Inferior parietal cortex (tissue), 1 donor: Measurements from ENCODE around the gene LRRC4C.
"Not testable (repeated sequence)": the region's sequence is repeated elsewhere in the genome, so short reads cannot be mapped to it uniquely, and the experiment has no call there.

Source experiments
- DNase-seq: peaks from one replicate; pipeline ENCODE4 v3.0.0-alpha.2; 2016; ENCODE audit errors: extremely low spot score

LRRC4C gene

DNA sequence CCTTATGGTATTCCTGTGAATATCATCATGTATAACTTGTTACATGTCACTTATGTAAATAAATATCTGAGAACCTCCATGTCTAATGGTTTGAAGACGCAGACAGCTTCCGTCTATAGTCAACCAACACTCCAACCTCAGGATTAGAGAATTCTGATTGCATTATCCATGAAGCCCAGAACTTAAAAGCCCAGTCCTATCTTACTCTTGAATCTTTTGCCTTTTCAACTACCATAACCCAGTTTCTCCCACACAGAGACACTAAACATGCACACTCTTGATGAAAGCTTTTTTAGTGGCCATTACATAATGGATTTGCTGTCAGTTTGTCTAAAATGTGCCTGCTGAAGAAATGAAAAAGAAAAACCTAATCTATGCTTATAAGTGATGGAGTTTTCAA, 1219.2 kb downstream of the LRRC4C start:
- DNase-seq: no peak

GRCh38 chr11:40236526-40236925, 1222.9 kb downstream of the LRRC4C start:
- no peak for DNase-seq

- no peak for DNase-seq
Measured at GRCh38 chr11:40235841-40236240, 1223.6 kb downstream of the LRRC4C start.

DNA sequence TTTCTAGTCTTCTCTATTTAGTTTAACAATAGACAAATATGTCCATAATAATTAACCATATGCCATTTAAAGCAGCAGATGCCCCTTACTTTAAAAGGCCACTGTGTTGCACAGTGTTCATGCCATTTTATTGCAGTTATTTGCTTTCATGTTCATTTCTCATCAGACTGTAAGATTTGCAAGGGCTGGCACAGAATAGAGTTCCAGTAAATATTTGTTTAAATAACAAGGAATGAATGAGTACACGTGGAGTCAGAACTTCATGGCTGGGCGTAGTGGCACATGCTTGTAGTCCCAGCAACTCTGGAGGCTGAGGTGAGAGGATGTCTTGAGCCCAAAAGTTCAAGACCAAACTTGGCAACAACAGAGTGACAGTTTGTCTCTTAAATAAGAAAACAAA, 1228.6 kb downstream of the LRRC4C start:
- DNase-seq: no peak

GRCh38 chr11:40228662-40229061, 1230.8 kb downstream of the LRRC4C start:
- DNase-seq: no peak

DNA sequence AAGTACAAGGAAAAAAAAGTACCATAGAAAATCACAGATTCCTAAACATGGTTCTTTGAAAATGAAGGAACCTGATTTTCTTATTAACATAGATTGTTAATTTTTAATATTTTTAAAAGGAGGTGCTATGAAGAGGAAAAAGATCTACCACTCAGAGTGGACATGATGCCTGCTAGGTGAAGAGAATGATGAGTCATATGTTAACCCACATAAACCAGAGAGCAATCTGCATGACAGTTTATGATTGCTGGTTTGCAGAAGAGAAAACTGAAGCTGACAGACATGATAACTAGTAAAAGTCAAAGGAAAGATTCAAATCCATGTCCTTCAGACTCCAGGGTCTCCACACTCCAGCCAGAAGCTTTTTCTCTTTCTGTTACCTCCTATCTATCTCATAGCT, 1231.7 kb downstream of the LRRC4C start:
- DNase-seq: no peak

- DNase-seq: no peak
Measured at GRCh38 chr11:40226654-40227053, 1232.8 kb downstream of the LRRC4C start.

DNA sequence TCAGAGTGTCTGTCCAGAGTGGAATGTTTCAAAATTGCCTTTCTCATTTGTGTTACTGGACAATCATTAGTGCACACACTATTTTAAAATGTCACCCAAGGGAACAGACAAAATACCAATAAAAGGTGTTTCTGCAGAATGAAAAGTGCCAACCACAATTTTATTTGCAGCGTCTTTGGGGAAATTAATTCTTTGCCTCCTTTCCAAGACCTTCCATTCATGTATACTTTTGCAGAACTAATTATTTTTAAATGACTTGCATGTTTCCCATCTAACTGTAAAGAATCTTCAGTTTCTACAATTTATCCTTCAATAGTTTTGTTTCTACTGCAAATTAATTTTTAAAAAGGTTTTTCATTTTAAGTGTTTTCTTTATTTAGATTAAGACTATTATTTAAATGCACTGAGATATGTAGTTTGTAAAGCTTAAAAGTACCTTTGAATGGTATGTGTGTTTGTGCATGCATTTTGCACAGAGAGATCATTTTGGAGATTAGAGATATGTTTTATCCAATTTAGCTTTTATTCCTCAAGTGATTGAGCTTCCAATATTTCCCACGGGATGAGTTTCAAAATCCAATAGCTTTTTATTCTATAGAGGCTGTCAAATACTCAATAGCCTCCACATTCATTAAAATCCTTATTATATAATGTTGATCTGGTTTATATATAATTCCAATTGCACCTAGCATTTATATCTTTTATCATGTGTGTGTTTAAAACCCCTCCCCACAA, 1235.7 kb downstream of the LRRC4C start:
- no peak for DNase-seq

GRCh38 chr11:40219401-40219800, 1240.1 kb downstream of the LRRC4C start:
- no peak for DNase-seq

- no peak for DNase-seq
Measured at GRCh38 chr11:40215556-40215955, 1243.9 kb downstream of the LRRC4C start.

GRCh38 chr11:40207416-40207815, 1252.0 kb downstream of the LRRC4C start:
- DNase-seq: no peak

DNA sequence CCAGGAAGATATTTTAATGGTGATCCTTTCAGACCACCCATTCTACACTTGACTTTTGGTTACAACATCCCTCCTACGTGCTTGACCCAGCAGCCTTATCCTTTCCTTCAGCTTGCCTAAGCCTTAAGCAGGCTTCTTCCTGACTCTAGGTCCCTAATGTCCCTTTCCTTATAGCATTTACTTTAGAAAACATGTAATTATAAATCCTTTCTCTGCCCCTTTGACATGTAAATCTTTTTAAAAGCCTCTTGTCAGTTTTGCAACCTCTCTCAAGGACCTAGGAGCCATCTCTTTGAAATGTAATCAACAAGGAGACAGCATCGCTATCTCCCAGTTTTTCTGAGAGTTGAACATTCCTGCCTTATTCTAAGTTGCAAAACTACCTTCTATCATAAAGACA, 1255.2 kb downstream of the LRRC4C start:
- no peak for DNase-seq

DNA sequence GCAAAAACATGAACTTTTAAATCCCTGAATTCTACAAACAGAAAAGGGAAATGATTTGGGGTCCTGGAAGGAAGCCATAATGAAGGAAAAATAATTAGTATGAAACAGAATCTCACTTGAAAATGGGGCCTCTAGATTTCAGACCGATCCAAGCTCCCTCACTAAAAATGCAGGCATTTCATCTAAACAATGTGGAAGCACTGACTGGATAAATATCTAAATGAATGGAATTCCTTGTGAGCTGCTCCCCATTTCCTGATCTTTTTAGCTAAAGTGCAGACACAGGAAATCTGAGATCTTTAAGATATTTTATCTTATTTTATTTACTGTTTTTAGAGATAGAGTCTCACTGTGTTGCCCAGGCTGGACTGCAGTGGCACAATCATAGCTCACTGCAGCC, 1255.8 kb downstream of the LRRC4C start:
- no peak for DNase-seq

GRCh38 chr11:40202589-40203270, 1256.7 kb downstream of the LRRC4C start:
- no peak for DNase-seq

- not testable (repeated sequence) for DNase-seq
Measured at GRCh38 chr11:40192590-40192989, 1266.9 kb downstream of the LRRC4C start.

- DNase-seq: no peak
Measured at GRCh38 chr11:40190294-40190693, 1269.2 kb downstream of the LRRC4C start.

- DNase-seq: no peak
Measured at GRCh38 chr11:40188848-40189247, 1270.6 kb downstream of the LRRC4C start.

GRCh38 chr11:40187295-40187694, 1272.2 kb downstream of the LRRC4C start:
- DNase-seq: no peak

- DNase-seq: peak; percentile 87
Measured at GRCh38 chr11:40186437-40187263, 1272.8 kb downstream of the LRRC4C start.

- DNase-seq: no peak
Measured at GRCh38 chr11:40185793-40186192, 1273.7 kb downstream of the LRRC4C start.

DNA sequence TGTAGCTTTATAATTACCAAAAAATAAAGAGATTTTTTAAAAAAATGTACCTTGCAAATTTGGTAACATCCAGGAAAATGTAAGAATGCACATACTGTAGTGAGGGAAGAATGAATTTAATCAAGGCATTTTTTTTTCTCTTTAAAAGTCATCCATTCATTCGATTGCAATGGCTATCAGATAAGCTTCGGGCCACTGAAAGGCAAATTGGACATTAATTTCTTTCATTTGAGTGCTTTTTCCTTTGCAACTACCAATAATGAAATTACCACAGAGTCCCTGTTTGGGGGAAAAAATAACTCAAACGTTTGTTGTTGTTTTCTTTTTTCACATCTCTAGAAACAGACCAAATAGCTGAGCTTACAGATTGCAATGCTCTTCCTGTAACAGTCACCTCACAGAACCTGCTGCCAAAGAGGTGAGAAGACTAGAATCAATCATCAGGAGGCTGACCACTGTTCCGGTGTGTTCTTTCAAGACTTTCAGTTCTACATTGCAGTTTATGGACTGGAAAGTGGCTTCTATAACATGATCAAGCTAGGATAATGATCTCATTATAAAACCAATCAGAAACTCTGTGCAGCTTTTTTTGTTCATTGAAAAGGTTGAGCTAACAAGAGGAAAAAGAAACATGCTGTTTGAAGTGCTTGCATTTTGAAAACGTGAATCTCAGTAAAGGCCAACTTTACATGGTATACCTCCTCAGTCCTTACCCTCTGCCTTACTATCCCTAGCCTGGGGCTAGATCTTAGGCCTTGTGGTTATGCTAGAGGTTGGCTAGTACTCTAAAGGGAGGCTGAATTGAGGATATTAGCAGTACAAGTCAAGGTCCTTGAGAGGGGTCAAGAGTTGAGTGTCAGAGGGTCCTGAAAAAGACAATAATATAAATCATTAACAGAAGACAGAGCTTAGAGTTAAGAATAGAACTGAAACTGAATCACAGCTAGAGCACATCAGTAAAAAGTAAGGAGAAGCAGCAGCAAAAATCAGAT, 1276.1 kb downstream of the LRRC4C start:
- DNase-seq: no peak
